Esophagus muscularis mucosa (tissue), 4 donors: ENCODE measurements around the gene OR10G8. TPM values are rescaled to one million over a fixed set of nuclear protein-coding genes. Genes with fewer than 3 reads are reported as not detected.

Source experiments
- DNase-seq: peaks from one replicate; pipeline ENCODE4 v3.0.0-alpha.2; 2017; ENCODE audit errors: extremely low spot score
- H3K27ac ChIP-seq, 4 donors: fragments of 200-600 bp; sonication (generic); replicated peaks in 1 of 4; 1 replicate in 3 of 4; 2 replicates in 1 of 4; pipeline ENCODE4 v1.5.1; 2016 to 2019; ENCODE audit warnings: mild to moderate bottlenecking in 1 of 4
- H3K27me3 ChIP-seq, 4 donors: fragments of 200-600 bp; sonication (generic); one replicate each; pipeline versions ENCODE4 v1.5.1 to v1.6.0; 2016 to 2019
- H3K36me3 ChIP-seq, 4 donors: fragments of 200-600 bp; sonication (generic); one replicate each; pipeline ENCODE4 v1.5.1; 2016 to 2019
- H3K4me1 ChIP-seq, 4 donors: fragments of 200-600 bp; sonication (generic); one replicate each; pipeline ENCODE4 v1.5.1; 2016 to 2019
- H3K4me3 ChIP-seq, 4 donors: fragments of 200-600 bp; sonication (generic); 1 replicate in 2 of 4; 2 replicates in 2 of 4; pipeline ENCODE4 v1.5.1; 2016 to 2019; ENCODE audit warnings: mild to moderate bottlenecking in 4 of 4, moderate library complexity in 1 of 4
- H3K9me3 ChIP-seq, 4 donors: fragments of 200-600 bp; sonication (generic); 1 replicate in 3 of 4; 2 replicates in 1 of 4; pipeline ENCODE4 v1.5.1; 2016 to 2019
- EP300 ChIP-seq: sonication (generic); formaldehyde crosslinking; IDR thresholded peaks from one replicate; pipeline ENCODE4 v1.6.1; 2017; ENCODE audit warnings: antibody characterized with exemption
- POLR2A ChIP-seq: fragments of 450-650 bp; IDR thresholded peaks from one replicate; pipeline ENCODE4 v1.6.1; 2017; ENCODE audit warnings: antibody characterized with exemption, moderate library complexity, mild to moderate bottlenecking, low read depth
- POLR2AphosphoS5 ChIP-seq, 2 donors: sonication (generic); formaldehyde crosslinking; IDR thresholded peaks; one replicate each; pipeline ENCODE4 v1.6.1; 2017; ENCODE audit warnings: antibody characterized with exemption in 2 of 2
- WGBS: methylation state at CpG from one replicate; pipeline ENCODE4 v1.1.5; 2018; 5-methylcytosine and 5-hydroxymethylcytosine counted together
- intact Hi-C: fragments of 100-400 bp; cut with DNase I; formaldehyde crosslinking; loops from one replicate; pipeline ENCODE4 v1.15.1; 2023
- total RNA-seq, 4 donors: library from RNA; depleted of rRNA; stranded (reverse); fragments of >200 nt; gene quantifications; one replicate each; pipeline versions ENCODE4 v1.1.0 to v1.2.1, GENCODE V29; 2016
- TF ChIP-seq, protein P1 (sequence below), 3 experiments: fragments of 200-600 bp in 2 of 3; fragments of 450-650 bp in 1 of 3; sonication (generic) in 2 of 3; IDR thresholded peaks; one replicate each; pipeline ENCODE4 v1.5.1; 2017 to 2019; ENCODE audit warnings: antibody characterized with exemption in 3 of 3, mild to moderate bottlenecking in 2 of 3, moderate library complexity in 1 of 3

OR10G8 gene
- total RNA-seq, 4 donors from 2014 or later, result not detected

GRCh38 chr11:124072147-124072546 is 45.5 kb downstream of the OR10G8 start:
- intact Hi-C loops, result loop anchor here (10.0 kb wide), 1 partner anchor 513 kb away; no protein-coding TSS in a partner anchor
- Histone ChIP-seq H3K4me1 (peaks cover 7 to 24% (median 19%) of the 10 kb centered on the region in 4 donors), H3K36me3 (no peaks in the 10 kb centered on the region), H3K4me3 (no peak overlapping the region), H3K27me3 (peaks cover 0 to 49% (median 7%) of the 10 kb centered on the region in 4 donors), H3K9me3 (no peaks in the 10 kb centered on the region), H3K27ac (no peak overlapping the region)
- 91% methylated on average over 8 of the region's 8 CpGs for WGBS
- TF ChIP-seq POLR2A (no peak), POLR2AphosphoS5 (IDR thresholded peaks at IDR 0.05) (no peak), EP300 (no peak)
- TF ChIP-seq, protein P1, sequence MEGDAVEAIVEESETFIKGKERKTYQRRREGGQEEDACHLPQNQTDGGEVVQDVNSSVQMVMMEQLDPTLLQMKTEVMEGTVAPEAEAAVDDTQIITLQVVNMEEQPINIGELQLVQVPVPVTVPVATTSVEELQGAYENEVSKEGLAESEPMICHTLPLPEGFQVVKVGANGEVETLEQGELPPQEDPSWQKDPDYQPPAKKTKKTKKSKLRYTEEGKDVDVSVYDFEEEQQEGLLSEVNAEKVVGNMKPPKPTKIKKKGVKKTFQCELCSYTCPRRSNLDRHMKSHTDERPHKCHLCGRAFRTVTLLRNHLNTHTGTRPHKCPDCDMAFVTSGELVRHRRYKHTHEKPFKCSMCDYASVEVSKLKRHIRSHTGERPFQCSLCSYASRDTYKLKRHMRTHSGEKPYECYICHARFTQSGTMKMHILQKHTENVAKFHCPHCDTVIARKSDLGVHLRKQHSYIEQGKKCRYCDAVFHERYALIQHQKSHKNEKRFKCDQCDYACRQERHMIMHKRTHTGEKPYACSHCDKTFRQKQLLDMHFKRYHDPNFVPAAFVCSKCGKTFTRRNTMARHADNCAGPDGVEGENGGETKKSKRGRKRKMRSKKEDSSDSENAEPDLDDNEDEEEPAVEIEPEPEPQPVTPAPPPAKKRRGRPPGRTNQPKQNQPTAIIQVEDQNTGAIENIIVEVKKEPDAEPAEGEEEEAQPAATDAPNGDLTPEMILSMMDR (IDR thresholded peaks at IDR 0.05), result no peak
- no peak for DNase-seq

DNA sequence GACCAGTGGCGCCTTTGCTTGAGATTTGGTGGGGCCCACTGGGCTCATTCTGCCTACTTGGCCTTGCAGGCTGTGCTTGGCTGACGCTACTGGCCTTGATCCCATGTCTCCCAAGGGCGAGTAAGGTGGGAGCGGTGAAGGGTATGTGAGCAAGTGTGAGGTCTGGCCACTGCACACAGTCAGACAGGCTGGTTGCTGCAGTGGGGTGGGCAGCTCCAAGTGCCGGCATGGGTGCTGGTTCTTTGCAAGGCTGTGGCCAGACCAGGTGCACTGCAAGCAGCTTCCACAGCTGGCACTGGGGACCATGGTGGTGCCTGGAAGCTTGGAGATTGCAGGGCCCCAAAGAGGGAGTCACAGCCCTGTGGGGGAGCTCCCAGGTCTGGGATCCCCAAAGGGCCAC is 48.0 kb downstream of the OR10G8 start:
- no peaks in the 10 kb centered on the region for H3K36me3 ChIP-seq
- TF ChIP-seq, protein P1 (IDR thresholded peaks at IDR 0.05), result no peak
- TF ChIP-seq POLR2AphosphoS5 (IDR thresholded peaks at IDR 0.05) (no peak), POLR2A (no peak), EP300 (no peak)
- no peaks in the 10 kb centered on the region for H3K9me3 ChIP-seq
- no peak for DNase-seq
- peaks cover 0 to 58% (median 7%) of the 10 kb centered on the region in 4 donors for H3K27me3 ChIP-seq
- H3K4me1 ChIP-seq, result peaks cover 7 to 20% (median 16%) of the 10 kb centered on the region in 4 donors
- intact Hi-C loops, result loop anchor here (10.0 kb wide), 1 partner anchor 510 kb away; no protein-coding TSS in a partner anchor
- 95% methylated on average over 5 of the region's 5 CpGs for WGBS
- no peak overlapping the region for H3K4me3 ChIP-seq
- no peak overlapping the region for H3K27ac ChIP-seq

- DNase-seq, result no peak
Observed at GRCh38 chr11:124075492-124075840, 48.9 kb downstream of the OR10G8 start.

DNA sequence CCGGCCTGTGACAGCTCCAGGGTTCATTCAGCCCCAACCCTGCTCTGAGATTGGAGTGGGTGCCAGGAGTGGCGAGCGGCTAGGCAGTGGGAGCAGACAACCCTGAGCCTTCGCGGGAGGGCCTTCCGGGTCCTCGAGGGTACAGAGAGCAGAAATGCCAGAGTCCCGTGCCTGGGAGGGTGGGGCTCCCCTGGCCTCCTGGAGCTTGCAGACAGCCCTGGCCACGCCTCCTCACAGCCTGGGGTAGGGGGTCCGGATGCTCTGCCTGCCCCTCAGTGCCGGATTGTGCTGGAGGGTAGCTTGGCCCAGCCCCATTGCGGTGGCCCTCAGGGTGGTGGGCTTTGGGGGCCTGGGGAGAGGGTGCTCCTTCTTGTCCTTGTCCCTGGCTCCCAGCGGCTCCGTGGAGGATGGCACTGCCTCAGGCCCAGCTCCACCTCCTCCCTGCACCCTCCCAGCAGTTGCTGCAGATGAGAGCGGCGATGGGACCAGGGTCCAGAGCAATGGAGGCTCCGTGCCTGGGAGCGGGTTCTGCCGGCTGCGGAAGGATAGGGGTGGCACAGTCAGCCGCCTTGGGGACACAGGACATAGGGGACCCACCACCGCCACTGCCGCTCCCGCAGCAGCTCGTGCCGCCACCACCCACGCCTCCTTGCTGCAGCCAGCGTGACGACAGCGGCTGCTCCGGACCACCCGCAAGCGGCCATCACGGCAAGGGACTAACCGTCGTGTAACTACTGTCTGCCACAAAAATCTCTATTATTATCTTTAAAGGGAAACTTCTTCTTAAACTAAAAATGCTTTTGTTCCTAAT is 49.4 kb downstream of the OR10G8 start:
- DNase-seq, result no peak
- Histone ChIP-seq H3K27ac (no peak overlapping the region), H3K4me3 (peak overlapping the region; percentile 37 to 56 (median 40)), H3K4me1 (peaks cover 7 to 13% (median 12%) of the 10 kb centered on the region in 4 donors), H3K36me3 (no peaks in the 10 kb centered on the region), H3K9me3 (no peaks in the 10 kb centered on the region), H3K27me3 (peaks cover 0 to 56% (median 7%) of the 10 kb centered on the region in 4 donors)
- intact Hi-C loops, result loop anchor here (10.0 kb wide), 1 partner anchor 509 kb away; no protein-coding TSS in a partner anchor
- WGBS, result 4% methylated on average over 13 of the region's 36 CpGs
- TF ChIP-seq, protein P1 (IDR thresholded peaks at IDR 0.05), result no peak
- TF ChIP-seq POLR2AphosphoS5 (IDR thresholded peaks at IDR 0.05), result no peak
- no peak for TF ChIP-seq POLR2A
- no peak for TF ChIP-seq EP300

More at GRCh38 chr11:124075492-124075840, 48.9 kb downstream of the OR10G8 start:
- H3K27ac ChIP-seq, result no peak overlapping the region
- peak overlapping the region in 3 of 4 donors; percentile 37 to 56 (median 38) for H3K4me3 ChIP-seq
- 100% methylated on average over 2 of the region's 6 CpGs for WGBS
- H3K9me3 ChIP-seq, result no peaks in the 10 kb centered on the region
- intact Hi-C loops, result loop anchor here (10.0 kb wide), 1 partner anchor 509 kb away; no protein-coding TSS in a partner anchor
- peaks cover 0 to 55% (median 7%) of the 10 kb centered on the region in 4 donors for H3K27me3 ChIP-seq
- TF ChIP-seq EP300, result no peak
- TF ChIP-seq, protein P1 (IDR thresholded peaks at IDR 0.05), result no peak
- no peak for TF ChIP-seq POLR2AphosphoS5 (IDR thresholded peaks at IDR 0.05)
- no peak for TF ChIP-seq POLR2A
- H3K4me1 ChIP-seq, result peaks cover 7 to 13% (median 12%) of the 10 kb centered on the region in 4 donors
- H3K36me3 ChIP-seq, result no peaks in the 10 kb centered on the region
